Renal cortex interstitium (tissue), 15 donors: ENCODE results near the gene PLEKHA3. TPM values are rescaled to one million over a fixed set of nuclear protein-coding genes. Genes with fewer than 3 reads are reported as not detected.
"Not testable (repeated sequence)": the region's sequence is repeated elsewhere in the genome, so short reads cannot be mapped to it uniquely, and the experiment has no call there.

Source experiments
- DNase-seq, 11 donors: peaks; one replicate each; pipeline ENCODE4 v3.0.0-alpha.2; 2013; ENCODE audit warnings: low read depth in 9 of 11, low spot score in 4 of 11; ENCODE audit errors: extremely low read depth in 1 of 11
- long read RNA-seq, 16 experiments: transcript quantifications; one replicate each; lab custom pipeline, GENCODE V29; 2026
- polyA plus RNA-seq, 3 donors: library from polyadenylated mRNA; unstranded; fragments of 120-200 nt; gene quantifications; one replicate each; pipeline ENCODE4 v1.2.1, GENCODE V29; 2013; ENCODE audit not compliant: insufficient read length in 3 of 3

PLEKHA3 gene
- polyA plus RNA-seq: 10 to 100 TPM; 28.4 to 35.1 (median 32.6) TPM
- long read RNA-seq, donor 1, full-length matches to known transcripts: 3 of 3 reads
- long read RNA-seq, donor 1, partial matches to known transcripts: 0 of 3 reads
- long read RNA-seq, donor 1, other reads (novel, unspliced or antisense): 0 of 3 reads
- long read RNA-seq, donor 2, full-length matches to known transcripts: 2 of 2 reads
- long read RNA-seq, donor 2, partial matches to known transcripts: 0 of 2 reads
- long read RNA-seq, donor 2, other reads (novel, unspliced or antisense): 0 of 2 reads
- long read RNA-seq, donor 3, full-length matches to known transcripts: 5 of 10 reads
- long read RNA-seq, donor 3, partial matches to known transcripts: 5 of 10 reads
- long read RNA-seq, donor 3, other reads (novel, unspliced or antisense): 0 of 10 reads
- long read RNA-seq, donor 4, full-length matches to known transcripts: 1 of 1 reads
- long read RNA-seq, donor 4, partial matches to known transcripts: 0 of 1 reads
- long read RNA-seq, donor 4, other reads (novel, unspliced or antisense): 0 of 1 reads
- long read RNA-seq, donor 5: 0 reads
- long read RNA-seq, donor 6, full-length matches to known transcripts: 4 of 9 reads
- long read RNA-seq, donor 6, partial matches to known transcripts: 5 of 9 reads
- long read RNA-seq, donor 6, other reads (novel, unspliced or antisense): 0 of 9 reads
- long read RNA-seq, donor 7, full-length matches to known transcripts: 5 of 5 reads
- long read RNA-seq, donor 7, partial matches to known transcripts: 0 of 5 reads
- long read RNA-seq, donor 7, other reads (novel, unspliced or antisense): 0 of 5 reads
- long read RNA-seq, donor 8, full-length matches to known transcripts: 7 of 17 reads
- long read RNA-seq, donor 8, partial matches to known transcripts: 10 of 17 reads
- long read RNA-seq, donor 8, other reads (novel, unspliced or antisense): 0 of 17 reads
- long read RNA-seq, donor 9, full-length matches to known transcripts: 4 of 4 reads
- long read RNA-seq, donor 9, partial matches to known transcripts: 0 of 4 reads
- long read RNA-seq, donor 9, other reads (novel, unspliced or antisense): 0 of 4 reads
- long read RNA-seq, donor 10, full-length matches to known transcripts: 5 of 5 reads
- long read RNA-seq, donor 10, partial matches to known transcripts: 0 of 5 reads
- long read RNA-seq, donor 10, other reads (novel, unspliced or antisense): 0 of 5 reads
- long read RNA-seq, donor 11, full-length matches to known transcripts: 4 of 4 reads
- long read RNA-seq, donor 11, partial matches to known transcripts: 0 of 4 reads
- long read RNA-seq, donor 11, other reads (novel, unspliced or antisense): 0 of 4 reads
- long read RNA-seq, donor 12, full-length matches to known transcripts: 3 of 3 reads
- long read RNA-seq, donor 12, partial matches to known transcripts: 0 of 3 reads
- long read RNA-seq, donor 12, other reads (novel, unspliced or antisense): 0 of 3 reads
- long read RNA-seq, donor 13, full-length matches to known transcripts: 7 of 28 reads
- long read RNA-seq, donor 13, partial matches to known transcripts: 21 of 28 reads
- long read RNA-seq, donor 13, other reads (novel, unspliced or antisense): 0 of 28 reads
- long read RNA-seq, donor 14, full-length matches to known transcripts: 3 of 3 reads
- long read RNA-seq, donor 14, partial matches to known transcripts: 0 of 3 reads
- long read RNA-seq, donor 14, other reads (novel, unspliced or antisense): 0 of 3 reads
- long read RNA-seq, donor 15, full-length matches to known transcripts: 1 of 1 reads
- long read RNA-seq, donor 15, partial matches to known transcripts: 0 of 1 reads
- long read RNA-seq, donor 15, other reads (novel, unspliced or antisense): 0 of 1 reads
- long read RNA-seq, donor 16, full-length matches to known transcripts: 8 of 8 reads
- long read RNA-seq, donor 16, partial matches to known transcripts: 0 of 8 reads
- long read RNA-seq, donor 16, other reads (novel, unspliced or antisense): 0 of 8 reads

DNA sequence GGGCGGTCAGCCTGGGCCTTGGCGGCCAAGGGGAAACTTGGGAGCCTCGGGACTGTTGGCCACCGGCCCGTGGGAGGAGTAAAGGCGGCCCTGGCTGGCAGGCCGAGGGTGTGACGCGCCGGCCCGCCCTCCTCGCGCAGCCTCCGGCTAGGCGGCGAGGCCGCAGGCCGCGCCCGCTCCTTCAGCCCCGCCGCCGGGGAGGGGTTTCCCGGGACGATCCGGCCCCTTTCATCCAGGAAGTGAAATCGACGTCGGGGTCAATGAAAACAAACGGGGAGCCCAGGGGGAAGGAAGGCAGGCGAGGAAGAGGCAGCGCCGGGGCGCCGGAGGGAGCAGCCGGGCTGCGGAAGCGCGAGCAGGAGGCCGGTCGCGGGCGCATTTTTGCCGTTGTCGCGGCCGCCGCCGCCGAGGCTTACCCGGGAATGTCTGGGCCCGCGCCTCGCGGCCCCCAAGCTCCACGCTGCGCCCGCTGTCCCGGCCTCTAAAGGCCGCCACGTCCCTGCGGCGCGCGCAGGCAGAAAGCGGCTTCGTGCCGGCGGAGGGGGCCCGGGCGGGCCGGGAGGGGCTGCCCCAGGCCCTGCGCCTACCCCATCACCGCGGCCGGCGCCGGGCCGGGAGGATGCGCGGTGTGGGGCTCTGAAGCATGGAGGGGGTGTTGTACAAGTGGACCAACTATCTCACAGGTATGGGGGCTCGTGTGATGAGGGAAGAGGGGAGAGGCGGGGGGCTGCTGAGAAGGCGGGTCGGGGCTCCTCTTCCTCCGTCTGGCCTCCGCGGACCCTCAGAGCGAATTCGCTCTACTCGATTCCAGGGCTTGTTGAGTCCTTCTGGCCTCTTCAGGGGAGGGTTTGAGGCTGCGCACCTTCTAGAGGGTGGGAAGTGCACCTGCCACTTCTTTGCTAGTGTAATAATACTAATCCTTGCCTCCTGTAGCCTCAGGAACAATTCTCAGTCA lies at the start of gene PLEKHA3:
PLEKHA3 (plus strand) TSS at position 231 of the 955 bp plus-strand sequence; CDS start at position 644, 413 bp downstream.
- peak; percentile 65 to 90 (median 88) for DNase-seq

GRCh38 chr2:178436662-178437061 lies 43.6 kb upstream of the PLEKHA3 start:
- DNase-seq: no peak

DNA sequence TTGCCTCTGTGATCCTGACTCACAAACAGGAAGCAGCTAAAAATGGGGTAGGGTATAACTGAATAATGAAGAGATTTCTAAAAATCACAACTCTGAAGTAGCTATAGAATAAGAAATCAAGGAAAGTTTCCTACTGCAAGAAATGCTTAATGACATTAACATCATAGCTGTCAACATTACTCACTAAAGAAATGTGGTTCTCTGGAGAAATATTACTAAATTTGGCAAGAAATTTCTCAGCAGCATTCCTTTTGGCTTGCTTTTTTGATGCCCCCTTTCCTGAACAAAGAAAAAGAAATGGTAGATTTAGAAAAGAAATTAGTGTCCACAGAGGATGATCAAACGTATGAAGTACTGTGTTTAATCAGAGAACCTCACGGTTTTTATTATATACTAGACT lies 38.8 kb upstream of the PLEKHA3 start:
- no peak for DNase-seq

- DNase-seq: no peak
Measured at GRCh38 chr2:178448968-178449661, 31.1 kb upstream of the PLEKHA3 start.

DNA sequence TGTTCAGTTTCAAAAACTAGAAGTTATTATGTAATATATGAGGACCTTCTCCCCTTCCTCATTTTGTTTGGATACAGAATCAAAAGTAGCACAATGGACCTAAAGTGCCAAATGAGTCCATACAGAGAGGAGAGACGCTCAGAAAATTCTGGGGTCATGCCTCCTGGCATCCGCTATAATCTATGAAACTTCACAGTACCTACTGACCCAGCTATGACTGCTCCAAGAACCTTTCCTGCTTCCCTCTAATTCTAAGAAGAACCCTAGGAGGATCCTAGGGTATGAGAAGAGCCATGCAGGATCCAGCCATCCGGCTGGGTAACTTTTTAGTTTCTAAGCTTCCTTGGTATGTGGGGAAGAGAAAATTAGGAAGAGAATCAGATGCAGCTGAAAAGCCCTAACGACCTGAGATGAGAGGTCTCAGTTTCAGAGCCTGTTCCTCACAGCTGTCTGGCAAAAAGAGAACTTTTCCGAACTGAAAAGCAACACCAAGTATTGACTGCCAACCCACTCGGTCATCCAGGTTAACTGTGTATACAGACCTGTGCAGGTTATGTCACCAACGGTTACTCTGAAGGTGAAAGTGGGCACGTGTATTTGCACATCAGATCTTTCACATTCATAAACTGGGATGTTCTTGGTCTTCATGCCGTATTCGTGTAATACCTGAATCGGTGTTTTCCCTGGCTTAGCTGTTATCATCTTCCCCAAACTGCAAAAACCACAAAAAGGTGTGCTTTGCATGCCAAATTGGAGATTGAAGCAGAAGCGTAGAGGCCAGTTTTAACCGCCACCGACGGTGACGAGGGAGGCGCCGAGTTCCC lies 30.3 kb upstream of the PLEKHA3 start:
- peak in 2 of 11 donors; percentile 9 to 27 for DNase-seq

- DNase-seq: peak in 1 of 11 donors; percentile 62
Measured at GRCh38 chr2:178450524-178450773, 29.8 kb upstream of the PLEKHA3 start.

GRCh38 chr2:178450774-178451525 lies 29.3 kb upstream of the PLEKHA3 start, which contains the start of the genes PJVK and PRKRA:
PJVK (plus strand) TSS chr2:178451378; CDS start chr2:178453410, 2,032 bp downstream.
PRKRA (minus strand) TSS chr2:178451175; CDS start chr2:178451030, 145 bp downstream.
- DNase-seq: peak; percentile 94 to 98 (median 96)

GRCh38 chr2:178452334-178452733 lies 27.9 kb upstream of the PLEKHA3 start:
- no peak for DNase-seq

DNA sequence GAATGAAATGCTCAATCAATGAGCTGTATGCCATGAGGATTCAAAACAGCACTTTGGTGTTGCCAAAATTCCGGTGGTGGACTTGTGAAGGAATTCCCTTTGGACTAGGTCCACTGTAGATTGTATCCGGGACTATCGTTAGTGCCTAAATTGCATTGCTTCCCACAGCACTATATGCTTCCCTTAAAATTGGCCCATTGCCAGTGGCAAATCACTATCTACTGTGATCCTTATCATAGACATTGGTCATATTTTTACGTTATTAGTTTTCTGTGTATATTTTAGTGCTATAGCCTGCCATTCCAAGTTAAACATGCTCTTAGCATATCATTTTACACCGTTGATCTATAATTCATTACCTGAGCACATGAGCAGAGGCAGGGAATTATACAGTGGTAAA lies 27.4 kb upstream of the PLEKHA3 start:
- DNase-seq: no peak

DNA sequence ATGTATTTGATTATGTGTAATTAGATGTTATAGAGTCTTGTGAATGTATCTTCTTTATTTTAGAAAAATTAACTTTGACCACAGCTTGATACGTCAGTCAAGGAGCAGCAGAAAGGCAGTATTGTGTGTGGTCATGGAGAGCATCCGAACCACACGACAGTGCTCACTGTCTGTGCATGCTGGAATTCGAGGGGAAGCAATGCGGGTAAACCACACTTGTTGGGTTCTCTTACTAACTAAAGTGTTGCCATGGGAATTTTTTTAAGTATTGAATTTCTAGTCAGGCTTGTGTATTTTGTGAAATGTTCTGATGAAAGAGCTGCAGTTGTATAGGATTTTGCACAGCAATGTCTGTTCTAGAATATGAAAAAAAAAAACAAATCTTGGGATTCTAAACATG lies 24.3 kb upstream of the PLEKHA3 start:
- DNase-seq: no peak

GRCh38 chr2:178457390-178457886 lies 22.8 kb upstream of the PLEKHA3 start:
- no peak for DNase-seq

DNA sequence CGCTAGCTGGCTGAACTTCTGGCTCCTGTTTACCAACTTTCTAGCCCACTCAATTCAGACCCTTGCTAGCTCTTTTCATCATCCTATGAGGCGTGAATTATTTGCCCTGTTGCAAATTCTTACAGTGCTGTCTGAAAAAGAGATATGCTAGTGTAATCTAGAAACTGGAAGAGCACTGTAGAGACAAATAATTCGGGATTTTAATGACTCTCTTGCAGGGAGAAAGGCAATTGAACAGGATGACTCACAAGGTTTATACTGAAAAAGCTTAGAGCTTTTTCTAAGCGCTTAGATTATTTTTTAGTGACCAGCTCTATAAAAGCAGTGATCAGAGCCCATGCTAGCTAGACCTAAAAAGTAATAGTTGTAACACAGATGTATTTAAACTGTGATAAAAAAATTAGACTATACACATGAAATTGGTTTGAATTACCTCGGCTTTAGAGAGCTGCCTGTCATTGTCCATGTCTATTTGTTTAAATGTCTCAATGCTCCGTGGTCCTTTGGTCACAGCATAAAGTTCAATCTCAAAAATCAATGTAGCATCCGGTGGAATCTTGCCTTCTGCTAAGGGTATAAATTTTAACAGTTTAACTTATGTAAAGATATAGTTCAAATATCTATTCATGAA lies 10.9 kb upstream of the PLEKHA3 start:
- no peak for DNase-seq

- DNase-seq: not testable (repeated sequence)
Measured at GRCh38 chr2:178471313-178471712, 8.9 kb upstream of the PLEKHA3 start.

DNA sequence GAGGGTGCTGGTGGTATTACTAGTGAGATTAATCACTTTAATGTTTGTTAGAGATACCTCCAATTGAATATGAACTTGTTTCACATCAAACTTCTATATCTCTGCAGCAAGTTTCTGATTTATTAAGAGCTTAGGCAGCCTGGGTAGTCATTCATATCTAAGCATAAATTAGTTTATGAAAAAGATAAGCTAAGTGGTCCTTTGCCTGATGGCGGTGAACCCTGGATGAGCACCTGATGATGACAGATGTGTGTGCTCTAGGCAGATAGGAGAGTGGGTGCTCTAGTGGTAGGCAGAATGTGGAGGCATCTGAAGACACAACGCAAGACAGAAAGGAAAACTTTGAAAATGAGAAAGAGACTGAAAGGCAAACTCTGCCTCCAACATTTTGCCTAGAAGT lies 6.9 kb upstream of the PLEKHA3 start:
- DNase-seq: no peak
